Measurements from ENCODE around the gene TGOLN2. TPM values are rescaled to one million over a fixed set of nuclear protein-coding genes. Genes with fewer than 3 reads are reported as not detected.
A peak's percentile ranks its signal among the peaks of the same experiment; 100 is the strongest.

Gene TGOLN2
- total and polyA plus RNA-seq, 2 of the 13 experiments (the other 11 are each of a cell fraction or from before 2014, with no cell fraction given) = 99.6 to 155 TPM

GRCh38 chr2:85324639-85325465, 2.9 kb downstream of the TGOLN2 start (continued):
- TF ChIP-seq ZNF558 (CRISPR knock-in tag; IDR thresholded peaks at IDR 0.05; ENCODE audit: borderline replicate concordance) (no peak; the same call in 1 of the 2 replicates), MIER2 (CRISPR knock-in tag; IDR thresholded peaks at IDR 0.05) (no peak; the same call in 1 of the 2 replicates), TAF15 (IDR thresholded peaks at IDR 0.05; ENCODE audit: low read depth, low read length, poor library complexity, severe bottlenecking) (no peak), THAP11 (CRISPR knock-in tag; IDR thresholded peaks at IDR 0.05) (peak; percentile 83), SUZ12 (IDR thresholded peaks at IDR 0.05; ENCODE audit: low read depth, low read length) (no peak), HNRNPK (IDR thresholded peaks at IDR 0.05; ENCODE audit: low read depth, low read length, poor library complexity, severe bottlenecking) (no peak), HBP1 (CRISPR knock-in tag; IDR thresholded peaks at IDR 0.05; ENCODE audit: low read depth) (peak; percentile 70; the same call in 1 of the 2 replicates), PPARG (CRISPR knock-in tag; conservative IDR thresholded peaks at IDR 0.05) (peak; percentile 95), EP300 (IDR thresholded peaks at IDR 0.05; ENCODE audit: low read depth in 2 of 2, low read length in 2 of 2) (peak in 1 of 2 experiments; percentile 94; a peak in 3 of 4 replicates), EP300 (CRISPR knock-in tag; IDR thresholded peaks at IDR 0.05; ENCODE audit: borderline replicate concordance) (peak; percentile 70; the same call in 1 of the 2 replicates), ATF4 (CRISPR knock-in tag; IDR thresholded peaks at IDR 0.05) (peak in 1 of 2 experiments; percentile 98; a peak in 2 of 4 replicates), ELF3 (CRISPR knock-in tag; IDR thresholded peaks at IDR 0.05) (peak; percentile 95)
- TF ChIP-seq, protein P1, sequence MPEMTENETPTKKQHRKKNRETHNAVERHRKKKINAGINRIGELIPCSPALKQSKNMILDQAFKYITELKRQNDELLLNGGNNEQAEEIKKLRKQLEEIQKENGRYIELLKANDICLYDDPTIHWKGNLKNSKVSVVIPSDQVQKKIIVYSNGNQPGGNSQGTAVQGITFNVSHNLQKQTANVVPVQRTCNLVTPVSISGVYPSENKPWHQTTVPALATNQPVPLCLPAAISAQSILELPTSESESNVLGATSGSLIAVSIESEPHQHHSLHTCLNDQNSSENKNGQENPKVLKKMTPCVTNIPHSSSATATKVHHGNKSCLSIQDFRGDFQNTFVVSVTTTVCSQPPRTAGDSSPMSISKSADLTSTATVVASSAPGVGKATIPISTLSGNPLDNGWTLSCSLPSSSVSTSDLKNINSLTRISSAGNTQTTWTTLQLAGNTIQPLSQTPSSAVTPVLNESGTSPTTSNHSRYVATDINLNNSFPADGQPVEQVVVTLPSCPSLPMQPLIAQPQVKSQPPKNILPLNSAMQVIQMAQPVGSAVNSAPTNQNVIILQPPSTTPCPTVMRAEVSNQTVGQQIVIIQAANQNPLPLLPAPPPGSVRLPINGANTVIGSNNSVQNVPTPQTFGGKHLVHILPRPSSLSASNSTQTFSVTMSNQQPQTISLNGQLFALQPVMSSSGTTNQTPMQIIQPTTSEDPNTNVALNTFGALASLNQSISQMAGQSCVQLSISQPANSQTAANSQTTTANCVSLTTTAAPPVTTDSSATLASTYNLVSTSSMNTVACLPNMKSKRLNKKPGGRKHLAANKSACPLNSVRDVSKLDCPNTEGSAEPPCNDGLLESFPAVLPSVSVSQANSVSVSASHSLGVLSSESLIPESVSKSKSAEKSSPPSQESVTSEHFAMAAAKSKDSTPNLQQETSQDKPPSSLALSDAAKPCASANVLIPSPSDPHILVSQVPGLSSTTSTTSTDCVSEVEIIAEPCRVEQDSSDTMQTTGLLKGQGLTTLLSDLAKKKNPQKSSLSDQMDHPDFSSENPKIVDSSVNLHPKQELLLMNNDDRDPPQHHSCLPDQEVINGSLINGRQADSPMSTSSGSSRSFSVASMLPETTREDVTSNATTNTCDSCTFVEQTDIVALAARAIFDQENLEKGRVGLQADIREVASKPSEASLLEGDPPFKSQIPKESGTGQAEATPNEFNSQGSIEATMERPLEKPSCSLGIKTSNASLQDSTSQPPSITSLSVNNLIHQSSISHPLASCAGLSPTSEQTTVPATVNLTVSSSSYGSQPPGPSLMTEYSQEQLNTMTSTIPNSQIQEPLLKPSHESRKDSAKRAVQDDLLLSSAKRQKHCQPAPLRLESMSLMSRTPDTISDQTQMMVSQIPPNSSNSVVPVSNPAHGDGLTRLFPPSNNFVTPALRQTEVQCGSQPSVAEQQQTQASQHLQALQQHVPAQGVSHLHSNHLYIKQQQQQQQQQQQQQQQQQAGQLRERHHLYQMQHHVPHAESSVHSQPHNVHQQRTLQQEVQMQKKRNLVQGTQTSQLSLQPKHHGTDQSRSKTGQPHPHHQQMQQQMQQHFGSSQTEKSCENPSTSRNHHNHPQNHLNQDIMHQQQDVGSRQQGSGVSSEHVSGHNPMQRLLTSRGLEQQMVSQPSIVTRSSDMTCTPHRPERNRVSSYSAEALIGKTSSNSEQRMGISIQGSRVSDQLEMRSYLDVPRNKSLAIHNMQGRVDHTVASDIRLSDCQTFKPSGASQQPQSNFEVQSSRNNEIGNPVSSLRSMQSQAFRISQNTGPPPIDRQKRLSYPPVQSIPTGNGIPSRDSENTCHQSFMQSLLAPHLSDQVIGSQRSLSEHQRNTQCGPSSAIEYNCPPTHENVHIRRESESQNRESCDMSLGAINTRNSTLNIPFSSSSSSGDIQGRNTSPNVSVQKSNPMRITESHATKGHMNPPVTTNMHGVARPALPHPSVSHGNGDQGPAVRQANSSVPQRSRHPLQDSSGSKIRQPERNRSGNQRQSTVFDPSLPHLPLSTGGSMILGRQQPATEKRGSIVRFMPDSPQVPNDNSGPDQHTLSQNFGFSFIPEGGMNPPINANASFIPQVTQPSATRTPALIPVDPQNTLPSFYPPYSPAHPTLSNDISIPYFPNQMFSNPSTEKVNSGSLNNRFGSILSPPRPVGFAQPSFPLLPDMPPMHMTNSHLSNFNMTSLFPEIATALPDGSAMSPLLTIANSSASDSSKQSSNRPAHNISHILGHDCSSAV (CRISPR knock-in tag; IDR thresholded peaks at IDR 0.05; ENCODE audit: borderline replicate concordance) = 0 out of 2 replicates have a peak, but pooled peaks have one; percentile 29
- TF ChIP-seq, protein P2, sequence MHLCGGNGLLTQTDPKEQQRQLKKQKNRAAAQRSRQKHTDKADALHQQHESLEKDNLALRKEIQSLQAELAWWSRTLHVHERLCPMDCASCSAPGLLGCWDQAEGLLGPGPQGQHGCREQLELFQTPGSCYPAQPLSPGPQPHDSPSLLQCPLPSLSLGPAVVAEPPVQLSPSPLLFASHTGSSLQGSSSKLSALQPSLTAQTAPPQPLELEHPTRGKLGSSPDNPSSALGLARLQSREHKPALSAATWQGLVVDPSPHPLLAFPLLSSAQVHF (CRISPR knock-in tag; IDR thresholded peaks at IDR 0.05) = no peak
- TF ChIP-seq, protein P3, sequence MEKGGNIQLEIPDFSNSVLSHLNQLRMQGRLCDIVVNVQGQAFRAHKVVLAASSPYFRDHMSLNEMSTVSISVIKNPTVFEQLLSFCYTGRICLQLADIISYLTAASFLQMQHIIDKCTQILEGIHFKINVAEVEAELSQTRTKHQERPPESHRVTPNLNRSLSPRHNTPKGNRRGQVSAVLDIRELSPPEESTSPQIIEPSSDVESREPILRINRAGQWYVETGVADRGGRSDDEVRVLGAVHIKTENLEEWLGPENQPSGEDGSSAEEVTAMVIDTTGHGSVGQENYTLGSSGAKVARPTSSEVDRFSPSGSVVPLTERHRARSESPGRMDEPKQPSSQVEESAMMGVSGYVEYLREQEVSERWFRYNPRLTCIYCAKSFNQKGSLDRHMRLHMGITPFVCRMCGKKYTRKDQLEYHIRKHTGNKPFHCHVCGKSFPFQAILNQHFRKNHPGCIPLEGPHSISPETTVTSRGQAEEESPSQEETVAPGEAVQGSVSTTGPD (CRISPR knock-in tag; IDR thresholded peaks at IDR 0.05) = no peak

All from HepG2 (cell line).